Liver (tissue), 3 donors: ENCODE results near the gene TNNT3.

Experiments
- RXRA ChIP-seq, 2 donors: IDR thresholded peaks; 2 replicates each; pipeline ENCODE4 v1.6.1; 2017 to 2018; ENCODE audit warnings: antibody characterized with exemption in 2 of 2, mild to moderate bottlenecking in 1 of 2
- YY1 ChIP-seq: IDR thresholded peaks from 2 replicates; pipeline ENCODE4 v1.6.1; 2016; ENCODE audit warnings: antibody characterized with exemption, mild to moderate bottlenecking
- TF ChIP-seq, protein P1 (sequence below): fragments of 150-350 bp; IDR thresholded peaks from 2 replicates; pipeline ENCODE4 v1.5.1; 2017; ENCODE audit warnings: improper control_type of control experiment, low read depth, low read length; ENCODE audit not compliant: missing input control
- TF ChIP-seq, protein P2 (sequence below): IDR thresholded peaks from 2 replicates; pipeline ENCODE4 v1.6.1; 2016; ENCODE audit warnings: antibody characterized with exemption, mild to moderate bottlenecking
- donor health status: healthy.
- donor health status: healthy.

DNA sequence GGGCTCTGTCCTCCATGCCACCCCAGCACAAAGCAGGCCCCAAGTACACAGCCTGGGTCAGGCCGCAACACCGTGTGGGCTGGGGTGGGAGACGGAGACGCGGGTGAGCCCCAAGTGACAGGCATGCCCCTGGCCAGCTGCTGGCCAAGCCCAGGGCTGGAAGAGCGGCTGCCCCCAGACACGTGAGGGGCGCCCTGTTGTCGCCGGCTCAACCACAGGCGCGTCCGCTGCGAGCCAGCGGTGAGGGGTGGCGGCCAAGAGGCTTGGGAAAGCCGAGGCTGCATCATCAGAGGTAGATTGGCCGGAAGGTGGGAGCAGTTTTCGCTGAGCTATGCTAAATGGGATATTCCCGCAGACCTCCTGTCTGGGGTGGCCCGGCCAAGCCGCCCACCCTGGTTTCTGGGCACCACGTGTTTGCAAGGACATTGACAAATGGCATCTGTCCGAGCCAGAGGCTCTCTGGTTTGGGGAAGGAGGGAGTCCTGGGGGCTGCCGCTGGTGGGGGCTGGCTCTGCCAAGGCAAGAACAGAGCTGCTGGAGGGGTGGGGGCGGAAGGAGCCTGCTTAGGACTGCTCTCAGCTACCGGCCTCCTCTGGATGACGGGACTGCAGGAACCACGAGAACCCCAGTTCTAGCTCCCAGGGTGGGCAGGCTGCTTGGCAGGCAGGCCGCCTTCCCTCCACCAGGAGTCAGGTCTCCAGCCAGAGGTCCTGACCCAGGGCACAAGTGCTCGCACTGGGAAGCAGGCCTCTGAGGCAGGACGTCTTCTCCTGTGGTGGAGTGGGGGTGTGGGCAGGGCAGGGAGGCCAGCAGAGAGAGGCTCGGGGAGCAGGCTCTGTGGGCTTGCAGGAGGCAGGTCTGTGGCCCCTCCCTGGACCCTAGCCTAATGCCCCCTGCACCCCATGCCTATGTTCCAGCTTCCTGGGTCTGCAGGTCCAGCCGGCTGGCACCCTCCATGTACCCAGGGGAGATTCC is 28.4 kb upstream of the TNNT3 start:
- TF ChIP-seq, protein P1, sequence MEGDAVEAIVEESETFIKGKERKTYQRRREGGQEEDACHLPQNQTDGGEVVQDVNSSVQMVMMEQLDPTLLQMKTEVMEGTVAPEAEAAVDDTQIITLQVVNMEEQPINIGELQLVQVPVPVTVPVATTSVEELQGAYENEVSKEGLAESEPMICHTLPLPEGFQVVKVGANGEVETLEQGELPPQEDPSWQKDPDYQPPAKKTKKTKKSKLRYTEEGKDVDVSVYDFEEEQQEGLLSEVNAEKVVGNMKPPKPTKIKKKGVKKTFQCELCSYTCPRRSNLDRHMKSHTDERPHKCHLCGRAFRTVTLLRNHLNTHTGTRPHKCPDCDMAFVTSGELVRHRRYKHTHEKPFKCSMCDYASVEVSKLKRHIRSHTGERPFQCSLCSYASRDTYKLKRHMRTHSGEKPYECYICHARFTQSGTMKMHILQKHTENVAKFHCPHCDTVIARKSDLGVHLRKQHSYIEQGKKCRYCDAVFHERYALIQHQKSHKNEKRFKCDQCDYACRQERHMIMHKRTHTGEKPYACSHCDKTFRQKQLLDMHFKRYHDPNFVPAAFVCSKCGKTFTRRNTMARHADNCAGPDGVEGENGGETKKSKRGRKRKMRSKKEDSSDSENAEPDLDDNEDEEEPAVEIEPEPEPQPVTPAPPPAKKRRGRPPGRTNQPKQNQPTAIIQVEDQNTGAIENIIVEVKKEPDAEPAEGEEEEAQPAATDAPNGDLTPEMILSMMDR, result no peak
- TF ChIP-seq, protein P2, sequence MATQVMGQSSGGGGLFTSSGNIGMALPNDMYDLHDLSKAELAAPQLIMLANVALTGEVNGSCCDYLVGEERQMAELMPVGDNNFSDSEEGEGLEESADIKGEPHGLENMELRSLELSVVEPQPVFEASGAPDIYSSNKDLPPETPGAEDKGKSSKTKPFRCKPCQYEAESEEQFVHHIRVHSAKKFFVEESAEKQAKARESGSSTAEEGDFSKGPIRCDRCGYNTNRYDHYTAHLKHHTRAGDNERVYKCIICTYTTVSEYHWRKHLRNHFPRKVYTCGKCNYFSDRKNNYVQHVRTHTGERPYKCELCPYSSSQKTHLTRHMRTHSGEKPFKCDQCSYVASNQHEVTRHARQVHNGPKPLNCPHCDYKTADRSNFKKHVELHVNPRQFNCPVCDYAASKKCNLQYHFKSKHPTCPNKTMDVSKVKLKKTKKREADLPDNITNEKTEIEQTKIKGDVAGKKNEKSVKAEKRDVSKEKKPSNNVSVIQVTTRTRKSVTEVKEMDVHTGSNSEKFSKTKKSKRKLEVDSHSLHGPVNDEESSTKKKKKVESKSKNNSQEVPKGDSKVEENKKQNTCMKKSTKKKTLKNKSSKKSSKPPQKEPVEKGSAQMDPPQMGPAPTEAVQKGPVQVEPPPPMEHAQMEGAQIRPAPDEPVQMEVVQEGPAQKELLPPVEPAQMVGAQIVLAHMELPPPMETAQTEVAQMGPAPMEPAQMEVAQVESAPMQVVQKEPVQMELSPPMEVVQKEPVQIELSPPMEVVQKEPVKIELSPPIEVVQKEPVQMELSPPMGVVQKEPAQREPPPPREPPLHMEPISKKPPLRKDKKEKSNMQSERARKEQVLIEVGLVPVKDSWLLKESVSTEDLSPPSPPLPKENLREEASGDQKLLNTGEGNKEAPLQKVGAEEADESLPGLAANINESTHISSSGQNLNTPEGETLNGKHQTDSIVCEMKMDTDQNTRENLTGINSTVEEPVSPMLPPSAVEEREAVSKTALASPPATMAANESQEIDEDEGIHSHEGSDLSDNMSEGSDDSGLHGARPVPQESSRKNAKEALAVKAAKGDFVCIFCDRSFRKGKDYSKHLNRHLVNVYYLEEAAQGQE, result no peak
- TF ChIP-seq YY1 (no peak), RXRA (IDR thresholded peaks at IDR 0.05) (no peak)
